GM19043 (cell line): Measurements from ENCODE around the gene CXCL8.
"Not testable (repeated sequence)": the region's sequence is repeated elsewhere in the genome, so short reads cannot be mapped to it uniquely, and the experiment has no call there.

ENCODE experiments used
- ATAC-seq: cut with Tn5 transposase; IDR thresholded peaks from one replicate; pipeline ENCODE4 v1.9.1; 2021; ENCODE audit warnings: low read depth; ENCODE audit not compliant: unreplicated experiment

CXCL8 gene

GRCh38 chr4:73740353-73740778, at the start of gene CXCL8:
CXCL8 (plus strand) TSS chr4:73740569; CDS start chr4:73740659, 90 bp downstream.
- no peak for ATAC-seq

GRCh38 chr4:73691201-73691600, 49.2 kb upstream of the CXCL8 start:
- not testable (repeated sequence) for ATAC-seq

GRCh38 chr4:73691759-73692158, 48.6 kb upstream of the CXCL8 start:
- ATAC-seq = no peak

- ATAC-seq = no peak
Observed at GRCh38 chr4:73692254-73692653, 48.1 kb upstream of the CXCL8 start.

GRCh38 chr4:73692701-73693100, 47.7 kb upstream of the CXCL8 start:
- ATAC-seq = no peak

- ATAC-seq = no peak
Observed at GRCh38 chr4:73693811-73694210, 46.6 kb upstream of the CXCL8 start.

- ATAC-seq = no peak
Observed at GRCh38 chr4:73698217-73698616, 42.2 kb upstream of the CXCL8 start.

- no peak for ATAC-seq
Observed at GRCh38 chr4:73701116-73701515, 39.3 kb upstream of the CXCL8 start.

GRCh38 chr4:73702796-73703287, 37.5 kb upstream of the CXCL8 start:
- no peak for ATAC-seq

- ATAC-seq = no peak
Observed at GRCh38 chr4:73703320-73703719, 37.0 kb upstream of the CXCL8 start.

- ATAC-seq = no peak
Observed at GRCh38 chr4:73704314-73705055, 35.9 kb upstream of the CXCL8 start.

GRCh38 chr4:73705056-73705432, 35.3 kb upstream of the CXCL8 start:
- no peak for ATAC-seq

- ATAC-seq = no peak
Observed at GRCh38 chr4:73705721-73706120, 34.6 kb upstream of the CXCL8 start.

GRCh38 chr4:73706811-73707210, 33.6 kb upstream of the CXCL8 start:
- no peak for ATAC-seq

- no peak for ATAC-seq
Observed at GRCh38 chr4:73707269-73707875, 33.0 kb upstream of the CXCL8 start.

GRCh38 chr4:73707918-73708577, 32.3 kb upstream of the CXCL8 start:
- no peak for ATAC-seq

GRCh38 chr4:73709451-73710033, 30.8 kb upstream of the CXCL8 start:
- ATAC-seq = no peak

- no peak for ATAC-seq
Observed at GRCh38 chr4:73710094-73710493, 30.3 kb upstream of the CXCL8 start.

- ATAC-seq = no peak
Observed at GRCh38 chr4:73711989-73712388, 28.4 kb upstream of the CXCL8 start.

GRCh38 chr4:73713650-73714049, 26.7 kb upstream of the CXCL8 start:
- ATAC-seq = no peak

GRCh38 chr4:73714647-73715046, 25.7 kb upstream of the CXCL8 start:
- ATAC-seq = no peak
